Erythroblast (primary cell): Measurements from ENCODE around the gene KISS1R.

Experiments
- GATA1 ChIP-seq: IDR thresholded peaks from 2 replicates; pipeline ENCODE4 v1.6.1; 2011; ENCODE audit warnings: low read depth, mild to moderate bottlenecking, control low read depth, low read length, moderate library complexity
- POLR2A ChIP-seq: IDR thresholded peaks from 2 replicates; pipeline ENCODE4 v1.6.1; 2011; ENCODE audit warnings: mild to moderate bottlenecking, low read length

- TF ChIP-seq POLR2A (no peak), GATA1 (no peak)
Measured at GRCh38 chr19:879711-880438, 37.3 kb upstream of the KISS1R start.
